ENCODE data around the gene FAM107B. TPM values are rescaled to one million over a fixed set of nuclear protein-coding genes. Genes with fewer than 3 reads are reported as not detected.

Gene FAM107B
- total and polyA plus RNA-seq, 2 donors: 49.1 to 52.3 TPM

GRCh38 chr10:14602807-14603533, 171.7 kb downstream of the FAM107B start:
- Histone ChIP-seq H3K27me3 (ENCODE audit: control insufficient read depth in 2 of 2, insufficient read depth in 1 of 2, low read length in 1 of 2) (peaks cover 0 to 11% of the 10 kb centered on the region in 2 donors), H3K27ac (ENCODE audit: low read depth in 1 of 2, low read length in 1 of 2) (no peak overlapping the region), H3K9me3 (ENCODE audit: control insufficient read depth in 2 of 2, insufficient read depth in 1 of 2, low read length in 1 of 2) (no peaks in the 10 kb centered on the region), H3K4me3 (ENCODE audit: low read length in 2 of 2) (peak overlapping the region; percentile 59 to 90), H3K36me3 (ENCODE audit: control insufficient read depth in 2 of 2, insufficient read depth in 2 of 2, low read length in 1 of 2) (peaks cover 6 to 16% of the 10 kb centered on the region in 2 donors), H3K4me1 (ENCODE audit: control insufficient read depth in 2 of 2, insufficient read depth in 2 of 2, low read length in 2 of 2) (peaks cover 9 to 23% of the 10 kb centered on the region in 2 donors)
- DNase-seq (ENCODE audit: low read depth in 6 of 9, low spot score in 9 of 9): no peak
- 57% methylated on average over 9 of the region's 9 CpGs for WGBS

DNA sequence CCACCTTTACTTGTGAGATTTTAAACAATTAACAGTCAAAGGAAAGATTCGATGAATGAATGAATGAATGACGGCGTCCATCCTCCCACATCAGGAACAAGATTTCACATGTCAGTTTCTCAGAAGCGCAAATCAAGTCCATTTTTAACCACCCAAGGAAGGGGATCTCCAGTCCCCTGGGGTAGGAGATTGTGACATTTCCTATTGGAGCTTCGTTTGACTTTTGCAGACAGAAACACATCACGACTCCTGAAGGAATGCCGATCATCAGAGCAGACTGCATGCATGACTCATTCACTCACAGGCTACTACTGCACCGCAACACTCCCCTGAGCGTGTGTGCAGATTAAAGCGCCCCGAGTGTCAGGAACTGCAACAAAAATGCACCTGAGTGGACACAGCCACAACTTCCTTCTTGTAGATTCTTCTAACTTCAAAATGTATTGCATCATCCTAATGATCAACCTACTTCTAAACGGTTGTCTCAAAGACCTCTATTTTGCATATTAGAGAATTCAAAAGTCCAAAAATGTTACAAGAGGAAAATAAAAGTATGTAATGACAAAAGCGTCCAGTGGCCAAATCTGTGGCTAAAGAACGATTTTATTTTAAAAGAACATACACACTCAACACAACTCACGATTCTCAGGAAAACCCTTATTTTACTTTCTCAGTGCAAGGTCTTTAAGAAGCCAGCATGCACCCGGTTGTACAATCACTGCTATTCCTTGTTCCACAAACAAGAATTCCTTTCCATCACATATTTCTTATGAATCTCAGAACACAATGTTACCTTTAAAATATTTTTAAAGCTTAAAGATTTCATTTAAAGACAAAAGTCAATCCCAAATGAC, 172.6 kb downstream of the FAM107B start:
- WGBS: 57% methylated on average over 16 of the region's 16 CpGs
- DNase-seq (ENCODE audit: low read depth in 6 of 9, low spot score in 9 of 9): peak in 1 of 9 donors; percentile 56
- no peaks in the 10 kb centered on the region for H3K9me3 ChIP-seq (ENCODE audit: control insufficient read depth in 2 of 2, insufficient read depth in 1 of 2, low read length in 1 of 2)
- no peak overlapping the region for H3K27ac ChIP-seq (ENCODE audit: low read depth in 1 of 2, low read length in 1 of 2)
- peaks cover 6 to 16% of the 10 kb centered on the region in 2 donors for H3K36me3 ChIP-seq (ENCODE audit: control insufficient read depth in 2 of 2, insufficient read depth in 2 of 2, low read length in 1 of 2)
- peaks cover 9 to 23% of the 10 kb centered on the region in 2 donors for H3K4me1 ChIP-seq (ENCODE audit: control insufficient read depth in 2 of 2, insufficient read depth in 2 of 2, low read length in 2 of 2)
- no peak overlapping the region for H3K4me3 ChIP-seq (ENCODE audit: low read length in 2 of 2)
- peaks cover 0 to 11% of the 10 kb centered on the region in 2 donors for H3K27me3 ChIP-seq (ENCODE audit: control insufficient read depth in 2 of 2, insufficient read depth in 1 of 2, low read length in 1 of 2)

GRCh38 chr10:14601326-14601725, 173.4 kb downstream of the FAM107B start:
- H3K4me3 ChIP-seq (ENCODE audit: low read length in 2 of 2): no peak overlapping the region
- peaks cover 0 to 11% of the 10 kb centered on the region in 2 donors for H3K27me3 ChIP-seq (ENCODE audit: control insufficient read depth in 2 of 2, insufficient read depth in 1 of 2, low read length in 1 of 2)
- H3K9me3 ChIP-seq (ENCODE audit: control insufficient read depth in 2 of 2, insufficient read depth in 1 of 2, low read length in 1 of 2): no peaks in the 10 kb centered on the region
- DNase-seq (ENCODE audit: low read depth in 6 of 9, low spot score in 9 of 9): no peak
- peaks cover 6 to 20% of the 10 kb centered on the region in 2 donors for H3K36me3 ChIP-seq (ENCODE audit: control insufficient read depth in 2 of 2, insufficient read depth in 2 of 2, low read length in 1 of 2)
- H3K27ac ChIP-seq (ENCODE audit: low read depth in 1 of 2, low read length in 1 of 2): no peak overlapping the region
- peaks cover 9 to 23% of the 10 kb centered on the region in 2 donors for H3K4me1 ChIP-seq (ENCODE audit: control insufficient read depth in 2 of 2, insufficient read depth in 2 of 2, low read length in 2 of 2)
- WGBS: 92% methylated on average over 4 of the region's 4 CpGs

- Histone ChIP-seq H3K4me1 (ENCODE audit: control insufficient read depth in 2 of 2, insufficient read depth in 2 of 2, low read length in 2 of 2) (peaks cover 6 to 22% of the 10 kb centered on the region in 2 donors), H3K4me3 (ENCODE audit: low read length in 2 of 2) (no peak overlapping the region), H3K27me3 (ENCODE audit: control insufficient read depth in 2 of 2, insufficient read depth in 1 of 2, low read length in 1 of 2) (peaks cover 0 to 11% of the 10 kb centered on the region in 2 donors), H3K27ac (ENCODE audit: low read depth in 1 of 2, low read length in 1 of 2) (no peak overlapping the region), H3K9me3 (ENCODE audit: control insufficient read depth in 2 of 2, insufficient read depth in 1 of 2, low read length in 1 of 2) (peaks cover 0 to 2% of the 10 kb centered on the region in 2 donors), H3K36me3 (ENCODE audit: control insufficient read depth in 2 of 2, insufficient read depth in 2 of 2, low read length in 1 of 2) (peaks cover 6 to 20% of the 10 kb centered on the region in 2 donors)
- 97% methylated on average over 8 of the region's 8 CpGs for WGBS
- no peak for DNase-seq (ENCODE audit: low read depth in 6 of 9, low spot score in 9 of 9)
Observed at GRCh38 chr10:14600065-14600464, 174.6 kb downstream of the FAM107B start.

DNA sequence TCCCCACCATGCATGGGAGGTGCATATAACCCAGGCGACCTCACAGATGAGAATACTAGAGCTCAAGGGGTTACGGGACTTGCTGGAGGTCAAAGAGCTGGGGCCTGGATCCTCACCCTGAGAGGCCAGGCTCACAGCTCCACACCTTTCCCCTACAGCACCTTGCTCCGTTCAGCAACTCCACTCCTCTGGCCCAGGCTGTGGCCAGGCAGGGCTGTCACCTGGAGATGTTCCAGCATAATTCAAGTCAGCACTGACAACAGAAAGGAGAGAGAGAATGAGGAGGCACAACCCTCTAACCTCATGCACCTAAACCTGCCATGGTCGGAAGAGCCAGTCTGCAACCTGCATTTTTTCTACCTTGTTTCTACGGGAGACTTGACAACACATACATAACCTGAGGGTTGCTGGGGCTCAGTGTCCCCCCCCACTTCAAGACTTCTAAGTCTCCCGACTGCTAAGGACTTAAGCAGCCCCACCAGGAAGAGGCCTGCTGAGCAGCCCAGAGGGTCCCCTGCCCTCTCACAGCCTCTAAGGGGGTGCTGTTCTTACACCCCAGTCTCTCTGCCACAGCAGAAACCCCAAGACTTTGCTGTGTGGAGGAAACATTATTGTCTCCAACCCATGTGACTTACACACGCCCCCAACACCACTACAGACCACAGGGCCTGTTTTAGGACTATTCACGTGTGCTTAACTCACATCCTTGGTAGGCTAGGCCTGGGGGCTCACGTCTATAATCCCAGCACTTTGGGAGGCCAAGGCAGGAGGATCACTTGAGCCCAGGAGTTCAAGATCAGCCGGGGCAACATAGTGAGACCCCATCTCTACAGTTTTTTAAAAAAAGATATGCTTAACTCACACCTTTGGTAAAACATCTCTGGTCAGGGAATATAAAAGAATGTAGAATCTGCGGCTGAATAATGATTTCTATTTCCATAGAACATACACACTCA, 175.6 kb downstream of the FAM107B start:
- Histone ChIP-seq H3K4me3 (ENCODE audit: low read length in 2 of 2) (no peak overlapping the region), H3K27me3 (ENCODE audit: control insufficient read depth in 2 of 2, insufficient read depth in 1 of 2, low read length in 1 of 2) (peaks cover 0 to 6% of the 10 kb centered on the region in 2 donors), H3K27ac (ENCODE audit: low read depth in 1 of 2, low read length in 1 of 2) (no peak overlapping the region), H3K9me3 (ENCODE audit: control insufficient read depth in 2 of 2, insufficient read depth in 1 of 2, low read length in 1 of 2) (peaks cover 0 to 2% of the 10 kb centered on the region in 2 donors), H3K4me1 (ENCODE audit: control insufficient read depth in 2 of 2, insufficient read depth in 2 of 2, low read length in 2 of 2) (peaks cover 6 to 16% of the 10 kb centered on the region in 2 donors), H3K36me3 (ENCODE audit: control insufficient read depth in 2 of 2, insufficient read depth in 2 of 2, low read length in 1 of 2) (peaks cover 6 to 20% of the 10 kb centered on the region in 2 donors)
- 93% methylated on average over 11 of the region's 11 CpGs for WGBS
- DNase-seq (ENCODE audit: low read depth in 6 of 9, low spot score in 9 of 9): peak in 1 of 9 donors; percentile 37

DNA sequence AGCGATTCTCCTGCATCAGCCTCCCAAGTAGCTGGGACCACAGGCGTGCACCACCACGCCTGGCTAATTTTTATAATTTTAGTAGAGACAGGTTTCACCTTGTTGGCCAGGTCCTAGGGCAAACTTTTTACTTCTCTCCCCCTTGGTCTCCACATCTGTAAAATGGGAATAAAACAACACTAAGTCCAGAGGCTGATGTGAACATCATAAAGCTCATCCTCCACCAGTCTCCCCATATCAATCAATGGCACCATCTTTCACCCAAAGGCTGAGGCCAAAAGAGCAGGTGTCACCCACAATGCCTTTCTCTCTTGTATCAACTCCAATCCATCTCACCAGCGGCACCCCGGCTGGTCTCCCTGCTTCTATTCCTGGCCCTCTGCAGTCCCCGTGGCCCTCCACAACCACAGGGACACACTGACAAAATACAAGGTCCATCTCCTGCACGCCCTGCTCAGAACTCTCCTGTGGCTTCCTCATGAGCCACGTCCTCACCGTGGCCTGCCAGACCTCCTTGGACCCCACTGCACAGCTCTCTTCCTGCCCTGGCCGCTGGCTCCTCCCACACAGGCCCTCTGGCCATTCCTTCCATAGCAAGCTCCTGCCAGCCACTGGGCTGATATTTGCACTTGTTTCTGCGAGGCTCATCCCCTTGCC, 179.0 kb downstream of the FAM107B start:
- Histone ChIP-seq H3K4me1 (ENCODE audit: control insufficient read depth in 2 of 2, insufficient read depth in 2 of 2, low read length in 2 of 2) (peaks cover 0 to 4% of the 10 kb centered on the region in 2 donors), H3K27me3 (ENCODE audit: control insufficient read depth in 2 of 2, insufficient read depth in 1 of 2, low read length in 1 of 2) (no peaks in the 10 kb centered on the region), H3K4me3 (ENCODE audit: low read length in 2 of 2) (no peak overlapping the region), H3K9me3 (ENCODE audit: control insufficient read depth in 2 of 2, insufficient read depth in 1 of 2, low read length in 1 of 2) (peaks cover 0 to 2% of the 10 kb centered on the region in 2 donors), H3K36me3 (ENCODE audit: control insufficient read depth in 2 of 2, insufficient read depth in 2 of 2, low read length in 1 of 2) (peaks cover 6 to 16% of the 10 kb centered on the region in 2 donors), H3K27ac (ENCODE audit: low read depth in 1 of 2, low read length in 1 of 2) (no peak overlapping the region)
- 98% methylated on average over 11 of the region's 11 CpGs for WGBS
- no peak for DNase-seq (ENCODE audit: low read depth in 6 of 9, low spot score in 9 of 9)

GRCh38 chr10:14594878-14595525, 179.7 kb downstream of the FAM107B start:
- 92% methylated on average over 8 of the region's 8 CpGs for WGBS
- DNase-seq (ENCODE audit: low read depth in 6 of 9, low spot score in 9 of 9): no peak
- peaks cover 0 to 4% of the 10 kb centered on the region in 2 donors for H3K4me1 ChIP-seq (ENCODE audit: control insufficient read depth in 2 of 2, insufficient read depth in 2 of 2, low read length in 2 of 2)
- H3K4me3 ChIP-seq (ENCODE audit: low read length in 2 of 2): no peak overlapping the region
- H3K27ac ChIP-seq (ENCODE audit: low read depth in 1 of 2, low read length in 1 of 2): no peak overlapping the region
- peaks cover 0 to 2% of the 10 kb centered on the region in 2 donors for H3K9me3 ChIP-seq (ENCODE audit: control insufficient read depth in 2 of 2, insufficient read depth in 1 of 2, low read length in 1 of 2)
- H3K27me3 ChIP-seq (ENCODE audit: control insufficient read depth in 2 of 2, insufficient read depth in 1 of 2, low read length in 1 of 2): no peaks in the 10 kb centered on the region
- H3K36me3 ChIP-seq (ENCODE audit: control insufficient read depth in 2 of 2, insufficient read depth in 2 of 2, low read length in 1 of 2): peaks cover 6 to 14% of the 10 kb centered on the region in 2 donors

- DNase-seq (ENCODE audit: low read depth in 6 of 9, low spot score in 9 of 9): no peak
- H3K4me1 ChIP-seq (ENCODE audit: control insufficient read depth in 2 of 2, insufficient read depth in 2 of 2, low read length in 2 of 2): peaks cover 1 to 2% of the 10 kb centered on the region in 2 donors
- 97% methylated on average over 3 of the region's 3 CpGs for WGBS
- peaks cover 0 to 2% of the 10 kb centered on the region in 2 donors for H3K9me3 ChIP-seq (ENCODE audit: control insufficient read depth in 2 of 2, insufficient read depth in 1 of 2, low read length in 1 of 2)
- peaks cover under 1 to 10% of the 10 kb centered on the region in 2 donors for H3K36me3 ChIP-seq (ENCODE audit: control insufficient read depth in 2 of 2, insufficient read depth in 2 of 2, low read length in 1 of 2)
- H3K27me3 ChIP-seq (ENCODE audit: control insufficient read depth in 2 of 2, insufficient read depth in 1 of 2, low read length in 1 of 2): no peaks in the 10 kb centered on the region
- H3K27ac ChIP-seq (ENCODE audit: low read depth in 1 of 2, low read length in 1 of 2): no peak overlapping the region
- H3K4me3 ChIP-seq (ENCODE audit: low read length in 2 of 2): no peak overlapping the region
Observed at GRCh38 chr10:14593806-14594205, 180.9 kb downstream of the FAM107B start.
